ENCODE data around the gene INPP5A.

The INPP5A gene

DNA sequence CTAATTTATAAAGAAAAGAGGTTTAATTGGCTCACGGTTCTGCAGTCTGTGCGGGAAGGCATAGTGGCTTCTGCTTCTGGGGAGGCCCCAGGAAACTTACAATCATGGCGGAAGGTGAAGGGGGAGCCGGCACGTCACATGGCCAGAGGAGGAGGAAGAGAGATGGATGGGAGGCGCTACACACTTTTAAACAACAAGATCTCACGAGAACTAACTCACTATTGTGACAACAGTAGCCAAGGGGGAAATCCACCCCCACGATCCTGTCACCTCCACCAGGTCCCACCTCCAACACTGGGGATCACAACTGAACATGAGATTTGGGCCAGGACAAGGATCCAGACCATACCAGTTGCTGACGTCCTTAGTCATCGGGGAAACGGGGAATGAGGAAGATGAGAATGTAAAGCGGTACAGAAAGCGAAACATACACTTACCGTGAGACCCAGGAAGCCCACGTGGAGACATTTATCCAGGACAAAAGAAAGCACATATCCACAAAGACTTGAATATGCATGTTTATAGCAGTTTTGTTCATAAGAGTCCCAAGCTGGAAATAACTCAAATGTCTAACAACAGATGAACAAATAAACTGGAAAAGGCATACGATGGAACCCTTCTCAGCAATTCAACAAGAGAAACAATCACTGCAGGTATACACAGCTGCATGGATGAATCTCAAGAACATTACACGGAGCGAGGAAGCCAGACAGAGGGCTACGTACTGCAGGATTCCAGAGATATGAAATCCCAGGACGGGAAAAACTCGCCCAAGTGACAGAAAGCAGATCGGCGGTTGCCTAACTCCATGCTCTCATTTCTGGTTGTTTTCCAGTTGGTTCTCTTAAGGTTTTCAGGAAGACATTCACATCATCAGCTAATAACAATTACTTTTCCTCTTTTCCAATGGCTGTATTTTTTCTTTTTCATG, 26.2 kb upstream of the INPP5A start:
- peaks cover 5 to 8% of the 10 kb centered on the region in 2 donors for H3K4me1 ChIP-seq (ENCODE audit: control insufficient read depth in 1 of 2, insufficient read depth in 2 of 2, low read length in 2 of 2)
- H3K36me3 ChIP-seq (ENCODE audit: control insufficient read depth in 1 of 2, insufficient read depth in 2 of 2, low read length in 2 of 2): no peaks in the 10 kb centered on the region
- no peaks in the 10 kb centered on the region for H3K27me3 ChIP-seq (ENCODE audit: control insufficient read depth in 1 of 2, insufficient read depth in 2 of 2, low read length in 2 of 2)
- no peak overlapping the region for H3K4me3 ChIP-seq (ENCODE audit: low read depth in 1 of 2, low read length in 2 of 2)
- no peaks in the 10 kb centered on the region for H3K9me3 ChIP-seq (ENCODE audit: control insufficient read depth in 1 of 2, low read length in 2 of 2)
- H3K27ac ChIP-seq (ENCODE audit: low read depth, low read length): no peak overlapping the region
- H3K9ac ChIP-seq (ENCODE audit: low read depth in 1 of 2, low read length in 2 of 2): no peak overlapping the region

DNA sequence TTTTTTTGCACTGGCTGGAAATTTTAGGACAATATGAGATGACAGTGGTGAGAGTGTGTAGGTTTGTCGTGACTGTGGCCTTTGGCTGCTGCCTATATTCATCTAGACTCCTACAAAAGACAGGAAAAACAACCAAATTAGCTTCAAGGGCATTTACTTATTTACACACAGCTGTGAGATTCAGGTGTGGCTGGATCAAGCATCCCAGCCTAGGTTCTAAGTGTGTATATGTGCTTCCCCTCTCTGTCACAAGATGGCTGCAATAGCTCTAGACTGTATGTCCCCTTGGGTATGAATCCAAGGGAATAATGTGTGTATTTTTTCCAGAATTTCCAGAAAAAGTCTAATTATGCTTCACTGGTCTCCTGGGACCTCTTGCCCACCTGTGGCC, 25.5 kb upstream of the INPP5A start:
- Histone ChIP-seq H3K36me3 (ENCODE audit: control insufficient read depth in 1 of 2, insufficient read depth in 2 of 2, low read length in 2 of 2) (no peaks in the 10 kb centered on the region), H3K9ac (ENCODE audit: low read depth in 1 of 2, low read length in 2 of 2) (no peak overlapping the region), H3K4me3 (ENCODE audit: low read depth in 1 of 2, low read length in 2 of 2) (no peak overlapping the region), H3K9me3 (ENCODE audit: control insufficient read depth in 1 of 2, low read length in 2 of 2) (no peaks in the 10 kb centered on the region), H3K4me1 (ENCODE audit: control insufficient read depth in 1 of 2, insufficient read depth in 2 of 2, low read length in 2 of 2) (peaks cover 12% of the 10 kb centered on the region in 2 donors), H3K27ac (ENCODE audit: low read depth, low read length) (no peak overlapping the region), H3K27me3 (ENCODE audit: control insufficient read depth in 1 of 2, insufficient read depth in 2 of 2, low read length in 2 of 2) (no peaks in the 10 kb centered on the region)

DNA sequence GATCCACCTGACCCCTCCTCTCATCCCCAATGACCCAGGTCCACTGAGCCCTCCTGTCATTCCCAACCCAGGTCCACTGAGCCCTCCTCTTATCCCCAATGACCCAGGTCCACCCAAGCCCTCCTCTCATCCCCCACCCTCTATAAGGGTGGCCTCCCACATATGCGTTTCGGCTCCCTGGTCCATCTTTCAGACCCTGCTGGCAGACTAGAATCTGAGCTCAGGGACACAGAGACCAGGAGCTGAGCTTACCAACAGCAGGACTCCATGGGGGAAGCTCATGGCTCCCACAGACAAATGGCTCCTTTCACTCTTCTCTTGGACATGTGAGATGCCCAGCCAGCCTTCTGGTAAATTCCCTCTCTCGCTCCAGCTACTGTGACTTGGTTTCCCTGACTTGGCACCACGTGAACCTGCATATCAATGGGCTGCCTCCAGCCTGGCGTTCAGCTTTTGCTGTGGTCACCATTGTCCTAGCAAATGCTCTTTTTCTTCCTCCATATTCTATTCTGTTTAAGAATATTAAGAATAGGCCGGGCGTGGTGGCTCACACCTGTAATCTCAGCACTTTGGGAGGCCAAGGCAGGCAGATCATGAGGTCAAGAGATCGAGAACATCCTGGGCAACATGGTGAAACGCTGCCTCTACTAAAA, 24.8 kb upstream of the INPP5A start:
- no peak overlapping the region for H3K9ac ChIP-seq (ENCODE audit: low read depth in 1 of 2, low read length in 2 of 2)
- H3K9me3 ChIP-seq (ENCODE audit: control insufficient read depth in 1 of 2, low read length in 2 of 2): no peaks in the 10 kb centered on the region
- no peak overlapping the region for H3K4me3 ChIP-seq (ENCODE audit: low read depth in 1 of 2, low read length in 2 of 2)
- H3K27me3 ChIP-seq (ENCODE audit: control insufficient read depth in 1 of 2, insufficient read depth in 2 of 2, low read length in 2 of 2): no peaks in the 10 kb centered on the region
- no peaks in the 10 kb centered on the region for H3K36me3 ChIP-seq (ENCODE audit: control insufficient read depth in 1 of 2, insufficient read depth in 2 of 2, low read length in 2 of 2)
- peaks cover 19 to 20% of the 10 kb centered on the region in 2 donors for H3K4me1 ChIP-seq (ENCODE audit: control insufficient read depth in 1 of 2, insufficient read depth in 2 of 2, low read length in 2 of 2)
- no peak overlapping the region for H3K27ac ChIP-seq (ENCODE audit: low read depth, low read length)

DNA sequence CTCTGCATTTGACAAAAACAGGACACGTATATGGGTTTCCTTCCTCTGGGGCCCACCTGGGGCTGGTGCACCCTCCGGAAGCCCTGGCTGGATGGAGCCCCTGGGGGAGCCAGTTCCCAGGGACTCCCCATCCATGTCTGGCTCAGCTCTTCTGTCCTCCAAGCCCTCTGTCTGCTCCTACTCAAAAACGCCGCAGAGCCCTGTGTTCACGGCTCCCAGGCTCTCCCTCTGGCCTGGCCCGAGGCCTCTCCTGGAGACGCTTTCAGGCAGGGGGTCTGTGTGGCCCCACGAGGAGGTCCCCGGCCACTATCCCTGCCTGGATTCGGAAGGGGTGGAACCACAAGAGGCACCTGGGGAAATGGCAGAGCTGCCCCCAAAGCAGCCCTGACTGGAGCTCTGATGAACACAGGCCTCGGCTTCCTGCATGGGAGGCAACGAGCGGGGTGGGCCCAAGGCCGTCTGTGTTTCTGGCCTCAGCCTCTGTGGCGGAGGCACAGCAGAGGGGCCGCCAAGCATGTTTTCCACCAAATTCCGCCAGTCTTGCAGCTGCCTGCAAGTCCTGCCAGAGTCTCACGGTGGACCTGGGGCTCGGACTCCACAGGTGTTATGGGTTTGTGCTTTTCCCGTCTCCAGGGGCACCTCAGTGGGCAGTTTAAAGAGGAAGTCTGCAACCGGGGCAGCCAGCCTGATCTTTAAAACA, 22.6 kb upstream of the INPP5A start:
- Histone ChIP-seq H3K27ac (ENCODE audit: low read depth, low read length) (no peak overlapping the region), H3K9me3 (ENCODE audit: control insufficient read depth in 1 of 2, low read length in 2 of 2) (no peaks in the 10 kb centered on the region), H3K4me1 (ENCODE audit: control insufficient read depth in 1 of 2, insufficient read depth in 2 of 2, low read length in 2 of 2) (peaks cover 35% of the 10 kb centered on the region in 2 donors)

DNA sequence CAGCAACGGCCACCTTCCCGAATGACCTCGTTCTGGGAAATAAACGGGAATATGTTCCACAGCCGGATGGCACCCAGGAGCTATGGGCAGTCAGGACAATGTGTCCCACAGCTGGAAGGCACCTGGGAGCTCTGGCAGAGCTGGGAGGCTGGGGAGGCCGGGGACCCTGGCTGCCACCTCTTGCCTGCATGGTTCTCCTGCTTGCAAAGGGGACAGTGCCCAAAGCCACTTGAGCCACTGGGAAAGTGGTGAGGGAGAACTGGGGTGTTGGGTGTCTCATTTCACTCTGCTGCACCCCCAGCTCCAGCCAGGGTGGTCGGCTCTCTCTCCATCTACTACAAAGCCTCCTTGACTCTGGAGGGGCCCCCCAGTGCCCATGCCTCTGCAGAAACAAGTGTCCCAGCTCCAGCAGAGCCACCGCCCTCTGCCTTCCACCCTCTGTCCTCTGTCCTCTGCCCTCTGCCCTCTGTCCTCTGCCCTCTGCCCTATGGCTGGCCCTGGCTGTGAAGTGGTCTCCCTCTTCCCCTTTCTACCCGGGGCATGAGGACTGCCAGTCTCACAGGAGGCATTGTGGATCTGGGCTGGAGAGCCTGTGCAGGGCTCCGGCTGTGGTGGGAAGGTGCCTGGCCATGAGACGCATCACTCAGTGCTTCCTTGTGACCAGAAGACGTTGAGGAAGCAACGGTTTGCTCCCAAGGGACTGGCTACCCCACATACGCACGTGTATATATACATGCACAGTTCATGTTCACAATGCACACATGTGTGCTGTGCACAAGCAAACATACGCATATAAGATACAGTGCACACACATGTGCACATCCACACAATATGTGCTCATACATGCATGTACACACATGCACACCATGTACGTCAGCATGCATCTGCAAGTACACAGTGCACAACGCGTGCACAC, 21.5 kb upstream of the INPP5A start:
- peak overlapping the region; percentile 26 to 42 for H3K4me3 ChIP-seq (ENCODE audit: low read depth in 1 of 2, low read length in 2 of 2)
- peak overlapping the region; percentile 47 to 63 for H3K9ac ChIP-seq (ENCODE audit: low read depth in 1 of 2, low read length in 2 of 2)
- peaks cover 35% of the 10 kb centered on the region in 2 donors for H3K4me1 ChIP-seq (ENCODE audit: control insufficient read depth in 1 of 2, insufficient read depth in 2 of 2, low read length in 2 of 2)
- H3K27ac ChIP-seq (ENCODE audit: low read depth, low read length): peak overlapping the region; percentile 84
- no peaks in the 10 kb centered on the region for H3K9me3 ChIP-seq (ENCODE audit: control insufficient read depth in 1 of 2, low read length in 2 of 2)
- H3K27me3 ChIP-seq (ENCODE audit: control insufficient read depth in 1 of 2, insufficient read depth in 2 of 2, low read length in 2 of 2): no peaks in the 10 kb centered on the region
- no peaks in the 10 kb centered on the region for H3K36me3 ChIP-seq (ENCODE audit: control insufficient read depth in 1 of 2, insufficient read depth in 2 of 2, low read length in 2 of 2)

More for the DNA sequence above, 22.6 kb upstream of the INPP5A start:
- Histone ChIP-seq H3K27me3 (ENCODE audit: control insufficient read depth in 1 of 2, insufficient read depth in 2 of 2, low read length in 2 of 2) (no peaks in the 10 kb centered on the region), H3K36me3 (ENCODE audit: control insufficient read depth in 1 of 2, insufficient read depth in 2 of 2, low read length in 2 of 2) (no peaks in the 10 kb centered on the region), H3K9ac (ENCODE audit: low read depth in 1 of 2, low read length in 2 of 2) (no peak overlapping the region), H3K4me3 (ENCODE audit: low read depth in 1 of 2, low read length in 2 of 2) (no peak overlapping the region)

DNA sequence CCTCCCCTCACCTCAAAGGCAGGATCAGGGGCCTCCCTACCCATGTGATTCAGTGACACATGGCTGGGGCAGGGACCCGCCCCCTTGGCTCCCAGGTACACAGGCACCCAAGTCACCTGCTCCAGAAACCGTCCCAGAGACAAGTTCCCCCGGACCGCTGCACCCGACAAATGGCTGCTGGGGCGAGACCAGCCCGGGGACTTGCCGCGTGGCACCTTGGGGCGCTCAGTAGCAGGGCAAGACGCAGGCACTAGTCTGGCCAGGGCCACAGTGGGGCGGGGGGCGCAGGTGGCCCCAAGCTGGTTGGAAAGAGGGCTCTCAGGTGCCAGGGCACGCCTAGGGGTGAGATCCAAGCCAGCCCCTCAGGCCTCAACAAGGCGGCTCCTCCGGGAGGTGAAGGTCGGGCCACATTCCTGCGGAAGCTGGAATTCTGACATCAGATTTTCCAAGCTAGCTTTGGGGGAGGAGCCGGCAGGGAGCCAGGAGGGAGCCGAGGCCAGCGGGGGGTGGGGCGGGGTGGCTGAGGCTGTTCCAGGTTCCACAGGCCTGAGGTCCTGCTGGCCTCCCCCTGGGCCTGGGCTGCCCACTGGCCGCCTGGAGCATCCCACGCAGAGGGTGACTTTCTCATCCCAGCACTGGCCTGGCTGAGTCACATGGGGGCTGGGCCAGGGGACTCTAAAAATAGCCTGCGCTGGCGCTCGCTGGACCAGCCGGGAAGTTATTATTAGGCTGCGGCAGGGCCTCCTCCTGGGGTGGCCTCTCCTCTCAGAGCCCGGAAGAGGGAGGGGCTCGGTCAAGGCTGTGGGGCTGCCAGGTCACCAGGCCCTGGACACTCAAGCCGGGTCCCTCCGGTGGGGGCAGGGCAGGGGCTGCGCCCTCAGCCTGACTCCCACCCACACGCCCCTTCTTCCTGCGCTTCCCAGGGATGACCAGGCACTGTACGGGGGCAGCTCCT, 20.5 kb upstream of the INPP5A start:
- Histone ChIP-seq H3K27me3 (ENCODE audit: control insufficient read depth in 1 of 2, insufficient read depth in 2 of 2, low read length in 2 of 2) (no peaks in the 10 kb centered on the region), H3K9me3 (ENCODE audit: control insufficient read depth in 1 of 2, low read length in 2 of 2) (no peaks in the 10 kb centered on the region), H3K27ac (ENCODE audit: low read depth, low read length) (peak overlapping the region; percentile 84), H3K4me3 (ENCODE audit: low read depth in 1 of 2, low read length in 2 of 2) (peak overlapping the region; percentile 26 to 42), H3K9ac (ENCODE audit: low read depth in 1 of 2, low read length in 2 of 2) (peak overlapping the region; percentile 47 to 63), H3K4me1 (ENCODE audit: control insufficient read depth in 1 of 2, insufficient read depth in 2 of 2, low read length in 2 of 2) (peaks cover 35 to 37% of the 10 kb centered on the region in 2 donors), H3K36me3 (ENCODE audit: control insufficient read depth in 1 of 2, insufficient read depth in 2 of 2, low read length in 2 of 2) (no peaks in the 10 kb centered on the region)

DNA sequence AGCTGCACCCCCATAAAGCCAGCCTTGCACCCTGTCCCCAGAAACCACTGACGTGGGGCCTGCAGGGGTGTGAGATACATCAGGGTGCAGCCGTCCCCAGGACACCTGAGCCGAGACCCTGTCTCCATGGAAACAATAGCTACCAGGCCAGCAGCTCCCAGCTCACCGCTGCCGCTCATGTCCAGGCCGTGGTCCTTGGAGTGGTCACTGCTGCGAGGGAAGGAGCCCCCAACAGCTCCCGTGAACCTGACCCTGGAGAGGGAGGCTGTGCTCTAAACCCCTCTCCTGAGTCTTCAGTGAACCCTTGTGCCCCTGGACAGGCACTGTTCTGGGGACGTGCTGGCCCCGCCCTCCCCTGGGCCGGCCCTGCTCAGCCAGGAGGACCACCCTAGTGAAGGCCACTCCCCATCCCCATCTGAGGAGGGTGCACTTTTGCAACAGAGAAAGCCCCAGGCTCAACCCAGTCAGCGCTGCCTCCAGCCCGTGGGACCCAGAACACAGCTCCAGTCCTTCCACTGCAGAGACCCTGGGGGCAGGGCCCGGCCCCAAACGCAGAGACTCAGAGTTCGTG, 19.6 kb upstream of the INPP5A start:
- Histone ChIP-seq H3K4me3 (ENCODE audit: low read depth in 1 of 2, low read length in 2 of 2) (peak overlapping the region in 1 of 2 donors; percentile 7), H3K9ac (ENCODE audit: low read depth in 1 of 2, low read length in 2 of 2) (peak overlapping the region; percentile 20 to 33), H3K27ac (ENCODE audit: low read depth, low read length) (peak overlapping the region; percentile 75), H3K27me3 (ENCODE audit: control insufficient read depth in 1 of 2, insufficient read depth in 2 of 2, low read length in 2 of 2) (no peaks in the 10 kb centered on the region), H3K9me3 (ENCODE audit: control insufficient read depth in 1 of 2, low read length in 2 of 2) (no peaks in the 10 kb centered on the region), H3K36me3 (ENCODE audit: control insufficient read depth in 1 of 2, insufficient read depth in 2 of 2, low read length in 2 of 2) (no peaks in the 10 kb centered on the region), H3K4me1 (ENCODE audit: control insufficient read depth in 1 of 2, insufficient read depth in 2 of 2, low read length in 2 of 2) (peaks cover 35 to 37% of the 10 kb centered on the region in 2 donors)

DNA sequence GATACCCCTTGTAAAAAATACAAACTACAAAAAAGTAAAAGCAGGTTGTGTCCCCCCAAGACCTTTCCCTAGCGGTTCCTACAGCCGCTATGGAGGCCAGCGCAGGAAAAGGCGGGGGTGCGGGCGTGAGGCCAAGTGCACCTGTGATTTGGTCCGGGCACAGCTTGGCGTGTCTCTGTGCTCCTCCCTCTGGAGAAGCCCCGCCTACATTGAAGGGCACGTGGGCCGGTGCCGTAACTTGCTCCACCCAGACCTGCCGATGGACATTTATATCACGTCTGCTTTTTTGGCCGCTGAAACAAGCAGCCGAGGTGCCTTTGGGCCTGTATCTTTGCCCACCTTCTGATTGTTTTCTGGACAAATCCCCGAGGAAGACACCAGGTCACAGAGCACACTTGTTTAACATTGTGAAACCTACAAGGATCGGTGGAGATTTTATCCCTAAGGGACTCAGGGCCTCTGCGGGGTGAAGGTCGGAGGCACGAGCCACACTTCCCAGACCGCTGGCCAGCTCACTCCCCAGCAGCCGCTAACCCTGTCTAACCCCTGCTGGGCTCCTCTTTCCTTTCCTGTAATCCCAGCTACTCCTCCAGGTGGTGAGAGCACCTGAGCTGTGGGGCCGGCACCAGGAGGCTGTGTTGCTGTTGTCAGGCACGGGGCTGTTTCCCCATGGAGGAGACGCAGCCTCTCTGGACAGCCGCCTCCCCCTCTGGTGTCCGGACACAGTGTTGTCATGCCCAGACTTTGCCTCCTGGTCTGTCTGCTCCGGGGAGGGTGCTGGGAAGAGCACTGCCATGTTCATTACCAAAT, 18.8 kb upstream of the INPP5A start:
- H3K27me3 ChIP-seq (ENCODE audit: control insufficient read depth in 1 of 2, insufficient read depth in 2 of 2, low read length in 2 of 2): no peaks in the 10 kb centered on the region
- H3K9ac ChIP-seq (ENCODE audit: low read depth in 1 of 2, low read length in 2 of 2): peak overlapping the region; percentile 45 to 49
- peak overlapping the region; percentile 43 to 60 for H3K4me3 ChIP-seq (ENCODE audit: low read depth in 1 of 2, low read length in 2 of 2)
- no peaks in the 10 kb centered on the region for H3K36me3 ChIP-seq (ENCODE audit: control insufficient read depth in 1 of 2, insufficient read depth in 2 of 2, low read length in 2 of 2)
- peaks cover 35 to 37% of the 10 kb centered on the region in 2 donors for H3K4me1 ChIP-seq (ENCODE audit: control insufficient read depth in 1 of 2, insufficient read depth in 2 of 2, low read length in 2 of 2)
- no peaks in the 10 kb centered on the region for H3K9me3 ChIP-seq (ENCODE audit: control insufficient read depth in 1 of 2, low read length in 2 of 2)
- H3K27ac ChIP-seq (ENCODE audit: low read depth, low read length): no peak overlapping the region

Data from duodenal mucosa (tissue), 2 donors.